Measurements from ENCODE around the gene OPN4.

OPN4 gene

DNA sequence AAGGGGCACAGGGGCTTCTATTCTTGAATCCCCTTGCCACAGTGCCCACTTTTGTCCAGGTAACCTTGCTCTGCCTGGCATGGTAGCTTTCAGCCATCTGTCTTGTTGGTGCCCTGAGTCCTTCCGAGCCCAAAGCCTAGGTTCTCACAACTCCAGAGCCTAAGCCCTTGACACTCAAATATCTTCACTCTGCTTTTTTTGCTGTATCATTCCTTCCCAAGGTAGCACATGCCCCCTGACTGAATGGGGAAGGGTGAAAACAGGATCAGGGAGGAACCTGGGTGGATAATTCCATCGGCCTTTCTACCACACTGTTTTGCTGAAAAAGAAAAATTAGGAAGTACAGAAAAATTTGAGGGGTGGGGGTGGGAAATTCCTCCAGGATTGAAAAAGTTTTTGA lies 51.6 kb downstream of the OPN4 start:
- DNase-seq, result no peak

DNA sequence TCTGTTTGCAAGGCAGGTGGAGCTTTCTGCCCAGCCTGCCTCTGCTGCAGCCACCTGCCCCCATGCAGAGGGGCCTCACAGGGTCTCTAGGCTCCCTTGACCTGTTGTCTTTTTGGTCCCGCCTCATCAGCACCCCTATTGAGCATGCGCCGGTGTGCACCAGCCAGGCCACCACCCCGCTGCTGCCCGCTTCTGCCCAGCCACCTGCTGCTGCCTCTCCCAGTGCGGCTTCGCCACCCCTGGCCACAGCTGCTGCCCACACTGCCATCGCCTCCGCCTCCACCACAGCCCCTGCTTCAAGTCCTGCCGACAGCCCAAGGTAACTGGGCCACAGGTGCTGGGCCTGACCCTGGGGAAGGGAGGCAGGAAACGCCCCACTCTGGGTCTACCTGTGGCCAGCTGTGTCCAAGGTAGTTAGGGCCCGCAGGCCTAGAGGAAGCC lies 52.1 kb downstream of the OPN4 start:
- DNase-seq, result no peak

DNA sequence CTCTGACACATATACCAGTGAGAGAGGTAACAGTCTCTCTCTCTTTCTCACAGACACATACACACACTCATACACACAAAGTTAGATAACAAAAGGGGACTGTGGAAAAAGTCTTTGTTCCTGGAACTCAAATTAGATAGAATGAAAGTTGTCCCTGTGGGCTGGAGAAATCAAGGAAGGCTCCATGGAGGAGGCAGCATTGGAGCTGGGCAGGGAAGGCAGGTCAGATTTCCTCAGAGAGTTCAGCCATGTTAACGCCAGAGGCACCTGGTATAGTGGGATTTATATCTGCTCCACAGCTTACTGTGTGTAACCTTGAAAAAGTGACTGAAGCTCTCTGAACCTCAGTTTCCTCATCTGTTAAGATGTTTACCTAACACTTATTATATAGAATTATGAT lies 52.6 kb downstream of the OPN4 start:
- no peak for DNase-seq

DNA sequence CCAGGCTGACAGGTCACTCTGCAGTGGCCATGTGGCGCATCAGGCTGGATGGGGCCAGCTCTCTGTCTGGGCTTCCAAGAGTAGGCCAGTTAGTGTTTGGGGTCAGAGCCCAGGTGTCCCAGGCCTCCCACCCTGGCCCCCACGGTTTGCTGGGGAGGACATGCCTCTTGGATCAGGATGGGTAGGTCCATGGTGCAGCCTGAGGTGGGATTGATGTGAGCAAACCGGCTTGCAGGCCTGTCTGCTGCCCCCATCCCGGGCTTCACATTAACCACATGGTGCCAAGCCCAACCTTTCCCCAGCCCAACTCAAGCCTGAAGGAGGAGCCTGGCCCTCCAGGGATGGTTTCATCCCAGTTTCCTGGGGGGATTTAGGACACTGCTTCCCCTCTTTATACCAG lies 53.2 kb downstream of the OPN4 start:
- DNase-seq, result no peak

DNA sequence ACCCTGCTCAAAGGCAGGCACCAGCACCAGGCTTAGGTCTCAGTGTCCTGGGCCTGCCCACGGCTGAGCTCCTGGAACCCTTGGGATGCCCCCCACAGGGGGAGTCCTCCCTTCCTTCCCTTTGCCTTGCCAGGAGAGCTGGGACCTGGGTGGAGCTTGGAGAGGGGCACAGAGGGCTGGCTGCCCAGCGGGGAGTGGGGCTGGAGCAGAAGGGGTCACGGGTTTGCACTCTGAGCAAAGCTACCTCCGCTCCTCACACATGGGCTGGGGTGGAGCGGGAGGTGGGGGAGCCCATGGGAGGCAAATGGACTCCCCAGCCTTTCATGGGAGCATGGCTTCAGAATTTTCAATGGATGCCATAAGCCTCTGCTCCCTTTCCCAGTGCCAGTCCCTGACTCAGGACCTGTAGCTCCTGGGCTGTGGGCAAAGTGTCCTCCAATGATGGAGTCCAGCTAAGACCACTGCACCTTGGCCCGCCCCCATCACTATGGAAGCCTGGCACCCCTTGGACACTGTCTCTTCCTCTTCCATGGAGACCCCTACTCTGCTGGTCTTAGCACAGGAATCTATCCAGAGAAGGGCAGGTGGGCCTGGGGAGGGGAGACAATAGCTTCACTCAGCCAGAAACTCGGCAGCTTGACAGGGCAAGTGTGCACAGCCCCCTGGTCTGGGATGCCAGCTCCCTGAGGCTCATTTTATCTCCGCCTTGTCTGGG lies 53.9 kb downstream of the OPN4 start:
- no peak for DNase-seq

DNA sequence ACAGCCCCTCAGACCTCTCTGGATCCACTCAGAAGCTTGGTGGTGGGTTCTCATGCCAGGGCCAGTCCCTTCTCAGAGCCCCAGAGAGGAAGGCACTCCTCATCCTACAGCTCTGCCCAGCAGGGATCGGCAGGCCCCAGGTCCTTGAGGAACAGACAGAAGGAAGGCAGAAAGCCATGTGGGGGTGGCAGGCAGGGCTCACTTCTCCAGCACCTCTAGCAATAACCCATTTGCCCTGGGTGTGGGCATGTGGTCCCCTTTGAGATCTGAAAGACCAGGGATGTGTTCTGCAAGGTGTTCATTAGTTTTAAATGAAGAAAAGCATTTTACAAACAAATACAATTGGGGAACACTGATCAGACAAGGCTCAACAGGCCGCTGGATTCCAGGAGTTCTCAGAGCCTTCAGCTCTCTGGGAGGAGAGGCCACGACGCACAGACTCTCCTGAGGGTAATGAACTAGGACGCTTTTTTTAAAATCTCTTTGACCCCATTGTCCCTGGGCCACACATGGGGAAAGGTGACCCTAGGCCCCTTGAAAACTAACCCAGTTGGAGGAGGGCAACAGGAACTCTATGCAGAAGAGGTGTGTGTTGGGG lies 54.5 kb downstream of the OPN4 start:
- no peak for DNase-seq

DNA sequence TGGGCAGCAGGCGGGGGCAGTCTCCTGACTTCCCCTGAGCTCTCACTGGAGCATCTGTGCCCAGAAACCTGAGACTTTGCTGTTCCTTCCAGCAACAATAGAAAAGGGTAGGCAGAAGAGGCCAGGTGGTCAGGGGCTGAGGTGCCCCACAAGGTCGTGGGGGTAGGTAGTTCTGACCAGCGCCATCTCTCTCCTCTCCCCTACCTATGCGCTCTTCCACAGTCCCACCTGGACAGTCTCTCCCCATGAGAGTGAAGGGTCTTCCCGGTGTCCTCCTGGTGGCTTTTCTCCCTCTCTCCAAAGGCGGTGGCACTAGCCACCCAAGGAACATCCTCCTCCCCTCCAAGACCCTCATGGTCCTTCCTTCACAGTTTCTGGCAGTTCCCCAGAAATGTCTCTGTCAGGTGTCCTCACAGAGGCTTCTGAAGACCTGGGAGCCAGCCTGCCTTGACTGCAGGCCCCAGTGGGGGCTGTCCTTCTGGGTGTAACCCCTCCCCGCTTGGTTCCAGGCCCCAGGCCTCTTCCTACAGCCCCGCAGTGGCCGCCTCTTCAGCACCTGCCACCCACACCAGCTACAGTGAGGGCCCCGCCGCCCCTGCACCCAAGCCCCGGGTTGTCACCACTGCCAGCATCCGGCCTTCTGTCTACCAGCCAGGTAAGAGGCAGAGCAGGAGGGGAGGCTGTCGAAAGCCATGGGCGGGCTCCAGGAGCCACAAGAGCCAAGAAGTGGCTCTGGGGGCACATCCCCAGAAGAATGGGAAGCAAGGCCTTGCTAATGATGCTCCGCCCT lies 55.2 kb downstream of the OPN4 start:
- DNase-seq, result no peak

DNA sequence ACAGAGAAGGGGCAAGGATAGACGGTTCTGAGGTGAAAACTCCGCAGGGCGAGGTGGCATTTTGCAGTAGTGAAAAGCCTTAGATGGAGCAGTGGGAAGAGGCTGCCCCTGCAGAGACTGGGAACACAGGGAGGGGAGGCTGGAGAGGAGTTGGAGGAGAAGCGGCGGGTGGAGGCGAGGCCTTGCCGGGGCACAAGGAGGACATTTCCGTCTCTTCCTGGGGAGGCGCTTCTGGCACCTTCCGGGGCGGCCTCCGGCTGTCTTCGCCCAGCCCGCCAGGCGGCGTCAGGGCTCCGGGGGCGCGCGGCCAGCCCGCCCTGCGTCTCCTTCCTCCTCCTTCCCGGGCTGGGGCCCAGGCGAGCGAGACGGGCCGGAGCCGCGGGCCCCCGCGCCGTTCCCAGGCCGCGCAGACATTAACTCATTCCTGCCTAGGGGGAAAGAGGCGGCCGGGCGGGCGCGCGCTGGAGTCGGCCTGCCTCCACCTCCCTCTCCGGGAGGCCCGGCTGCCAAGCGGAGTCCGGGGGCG lies 56.7 kb downstream of the OPN4 start:
- DNase-seq, result no peak

DNA sequence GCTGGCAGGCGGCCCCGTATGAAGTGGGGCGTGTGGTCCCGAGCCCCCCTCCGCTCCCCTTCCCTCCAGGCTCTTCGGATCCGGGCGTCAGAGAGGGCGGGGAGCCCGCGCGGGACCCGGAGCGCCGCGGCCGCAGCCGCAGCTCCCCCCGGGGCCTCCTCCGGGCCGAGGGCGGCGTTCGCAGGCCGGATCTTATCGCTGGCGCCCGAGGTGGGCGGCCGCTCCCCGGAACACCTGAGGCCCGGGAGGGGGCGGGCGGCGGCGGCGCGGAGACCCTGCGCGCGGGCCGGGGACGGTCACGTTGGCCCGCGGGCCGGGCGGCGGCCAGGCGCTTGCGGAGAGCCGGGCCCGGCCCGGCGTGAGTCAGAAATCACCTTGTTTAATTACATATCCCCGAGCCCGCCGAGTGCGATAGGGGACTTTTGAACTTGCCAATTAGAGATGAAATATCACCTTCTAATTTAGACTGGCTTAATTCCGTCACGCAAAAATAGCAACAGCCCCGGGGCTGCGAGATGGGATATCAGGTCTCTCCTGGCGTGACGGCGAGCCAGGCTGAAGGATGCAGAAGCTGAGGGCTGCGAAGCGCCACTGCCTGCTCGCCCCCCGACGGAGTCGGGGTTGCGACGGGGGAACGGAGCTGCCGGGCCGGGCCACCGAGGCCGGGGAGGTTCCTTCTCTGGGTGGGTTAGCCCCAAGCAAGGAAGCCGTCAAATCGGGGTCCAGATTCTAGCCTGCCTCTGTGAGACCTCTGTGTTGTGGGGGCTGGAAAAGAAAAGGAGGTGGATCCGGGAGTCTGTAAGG lies 57.4 kb downstream of the OPN4 start:
- no peak for DNase-seq

DNA sequence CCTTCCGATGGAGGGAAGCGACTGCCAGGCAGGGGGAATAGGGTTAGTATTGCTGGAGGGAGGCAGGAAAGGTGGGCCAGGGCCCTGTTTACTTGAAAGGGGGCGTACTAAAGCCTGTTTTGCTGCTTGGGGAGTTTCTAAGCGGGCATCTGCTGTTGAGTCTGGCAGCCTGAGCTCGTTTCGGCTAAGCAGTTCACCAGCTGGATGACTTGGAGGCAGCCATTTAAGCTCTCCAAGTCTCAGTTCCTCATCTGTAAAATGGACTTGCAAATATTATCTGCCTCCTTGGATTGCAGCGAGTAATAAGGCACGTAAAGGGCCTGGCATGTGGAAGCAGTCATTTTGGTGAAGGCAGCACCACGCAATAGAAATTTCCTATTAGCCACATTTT lies 58.0 kb downstream of the OPN4 start:
- no peak for DNase-seq

DNA sequence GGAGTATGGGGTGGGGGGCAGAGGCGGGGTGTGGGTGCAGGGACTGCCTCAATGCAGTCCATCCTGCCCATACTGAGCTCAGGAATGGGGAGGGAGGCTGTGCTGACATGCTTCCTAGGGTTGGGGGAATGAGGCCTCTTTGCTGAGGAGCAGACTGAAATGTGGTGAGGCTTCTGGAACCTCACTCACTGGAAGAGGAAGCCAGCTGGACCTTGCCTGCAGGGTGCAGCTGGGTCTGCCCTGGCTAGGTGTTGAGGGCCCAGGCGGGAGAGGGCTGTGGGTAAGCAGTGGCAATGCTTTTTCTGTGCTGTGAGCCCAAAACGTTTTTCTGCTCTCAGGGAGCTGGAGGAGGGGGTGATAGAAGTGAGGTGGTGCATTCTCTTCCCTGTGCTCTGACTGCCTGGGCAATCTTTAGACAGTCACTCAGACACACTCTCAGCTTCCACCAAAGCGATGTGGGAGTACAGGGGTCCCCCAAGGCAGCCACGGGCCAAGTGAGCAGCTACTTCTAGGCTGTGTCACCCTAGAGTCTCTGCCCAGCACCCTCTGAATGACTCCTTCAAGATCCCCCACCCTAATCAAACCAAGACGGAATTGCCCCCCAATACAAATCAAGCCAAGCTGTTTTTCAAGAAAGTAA lies 60.9 kb downstream of the OPN4 start:
- DNase-seq, result no peak

DNA sequence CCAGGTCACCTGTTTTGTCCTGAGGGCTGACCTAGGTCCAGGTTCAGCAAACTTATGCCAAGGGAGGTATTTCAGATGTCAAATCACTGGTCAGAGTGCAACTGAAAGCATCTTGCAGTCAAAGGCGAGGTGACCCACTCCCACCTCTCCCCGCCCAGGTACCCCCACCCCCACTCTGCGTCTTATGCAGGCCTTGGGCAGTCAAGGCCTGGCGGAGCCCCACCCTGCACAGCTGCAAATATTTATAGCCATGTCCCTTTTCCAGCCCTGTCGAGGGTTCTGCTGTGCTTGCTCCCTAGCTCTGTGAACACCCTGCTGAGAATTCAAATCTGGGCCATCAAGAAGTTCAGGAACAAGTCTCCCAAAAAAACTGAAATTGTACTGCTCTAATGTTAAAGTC lies 61.5 kb downstream of the OPN4 start:
- DNase-seq, result no peak
